ENCODE data around the gene UTS2R.

DNA sequence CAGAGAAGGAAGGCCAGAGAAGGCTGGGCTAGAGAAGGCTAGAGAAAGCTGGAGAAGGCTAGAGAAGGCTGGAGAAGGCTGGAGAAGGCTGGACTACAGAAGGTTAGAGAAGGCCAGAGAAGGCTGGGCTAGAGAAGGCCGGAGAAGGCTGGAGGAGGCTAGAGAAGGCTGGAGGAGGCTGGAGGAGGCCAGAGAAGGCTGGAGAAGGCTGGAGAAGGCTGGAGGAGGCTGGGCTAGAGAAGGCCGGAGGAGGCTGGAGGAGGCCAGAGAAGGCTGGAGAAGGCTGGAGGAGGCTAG is 53.2 kb downstream of the UTS2R start:
- TF ChIP-seq, protein P1, sequence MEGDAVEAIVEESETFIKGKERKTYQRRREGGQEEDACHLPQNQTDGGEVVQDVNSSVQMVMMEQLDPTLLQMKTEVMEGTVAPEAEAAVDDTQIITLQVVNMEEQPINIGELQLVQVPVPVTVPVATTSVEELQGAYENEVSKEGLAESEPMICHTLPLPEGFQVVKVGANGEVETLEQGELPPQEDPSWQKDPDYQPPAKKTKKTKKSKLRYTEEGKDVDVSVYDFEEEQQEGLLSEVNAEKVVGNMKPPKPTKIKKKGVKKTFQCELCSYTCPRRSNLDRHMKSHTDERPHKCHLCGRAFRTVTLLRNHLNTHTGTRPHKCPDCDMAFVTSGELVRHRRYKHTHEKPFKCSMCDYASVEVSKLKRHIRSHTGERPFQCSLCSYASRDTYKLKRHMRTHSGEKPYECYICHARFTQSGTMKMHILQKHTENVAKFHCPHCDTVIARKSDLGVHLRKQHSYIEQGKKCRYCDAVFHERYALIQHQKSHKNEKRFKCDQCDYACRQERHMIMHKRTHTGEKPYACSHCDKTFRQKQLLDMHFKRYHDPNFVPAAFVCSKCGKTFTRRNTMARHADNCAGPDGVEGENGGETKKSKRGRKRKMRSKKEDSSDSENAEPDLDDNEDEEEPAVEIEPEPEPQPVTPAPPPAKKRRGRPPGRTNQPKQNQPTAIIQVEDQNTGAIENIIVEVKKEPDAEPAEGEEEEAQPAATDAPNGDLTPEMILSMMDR (IDR thresholded peaks at IDR 0.05) = no peak
- no peak for TF ChIP-seq EZH2 (IDR thresholded peaks at IDR 0.05)
- TF ChIP-seq EZH2phosphoT487 (IDR thresholded peaks at IDR 0.05) = no peak
